ENCODE measurements around the gene COL4A2.

Gene COL4A2

GRCh38 chr13:110279684-110280083, 27.4 kb upstream of the COL4A2 start:
- no peak for TF ChIP-seq GATA3 (IDR thresholded peaks at IDR 0.05; ENCODE audit: low read depth, low read length)
- no peak for TF ChIP-seq GATA2 (IDR thresholded peaks at IDR 0.05; ENCODE audit: low read depth, low read length)

DNA sequence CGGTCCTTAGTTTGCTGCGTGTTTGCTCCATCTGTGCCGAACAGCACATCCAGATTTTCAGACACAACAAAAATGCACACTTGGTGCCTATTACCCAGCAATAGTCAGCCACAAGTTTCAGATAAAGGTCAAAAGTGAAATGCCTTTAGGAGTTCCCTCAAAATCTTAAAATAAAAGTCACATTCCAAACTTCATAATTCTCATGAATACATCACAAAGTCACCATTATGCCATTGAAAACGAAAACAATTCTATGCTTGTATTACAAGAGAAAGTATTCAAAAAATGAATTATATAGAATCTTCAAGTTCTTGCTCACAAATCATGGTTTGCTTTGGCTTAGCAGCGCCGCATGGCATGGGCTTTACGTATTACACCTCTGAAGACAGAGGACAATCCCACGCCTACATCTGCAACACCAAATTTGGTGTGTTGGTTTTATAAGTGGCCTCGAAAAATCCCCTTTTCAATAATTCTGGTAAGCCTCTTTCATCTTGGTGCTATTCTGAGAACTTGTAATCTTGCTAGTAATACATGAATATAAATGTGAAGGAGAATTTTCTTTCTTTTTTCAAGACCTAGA, 26.8 kb upstream of the COL4A2 start:
- TF ChIP-seq GATA3 (IDR thresholded peaks at IDR 0.05; ENCODE audit: low read depth, low read length): no peak
- no peak for TF ChIP-seq GATA2 (IDR thresholded peaks at IDR 0.05; ENCODE audit: low read depth, low read length)

DNA sequence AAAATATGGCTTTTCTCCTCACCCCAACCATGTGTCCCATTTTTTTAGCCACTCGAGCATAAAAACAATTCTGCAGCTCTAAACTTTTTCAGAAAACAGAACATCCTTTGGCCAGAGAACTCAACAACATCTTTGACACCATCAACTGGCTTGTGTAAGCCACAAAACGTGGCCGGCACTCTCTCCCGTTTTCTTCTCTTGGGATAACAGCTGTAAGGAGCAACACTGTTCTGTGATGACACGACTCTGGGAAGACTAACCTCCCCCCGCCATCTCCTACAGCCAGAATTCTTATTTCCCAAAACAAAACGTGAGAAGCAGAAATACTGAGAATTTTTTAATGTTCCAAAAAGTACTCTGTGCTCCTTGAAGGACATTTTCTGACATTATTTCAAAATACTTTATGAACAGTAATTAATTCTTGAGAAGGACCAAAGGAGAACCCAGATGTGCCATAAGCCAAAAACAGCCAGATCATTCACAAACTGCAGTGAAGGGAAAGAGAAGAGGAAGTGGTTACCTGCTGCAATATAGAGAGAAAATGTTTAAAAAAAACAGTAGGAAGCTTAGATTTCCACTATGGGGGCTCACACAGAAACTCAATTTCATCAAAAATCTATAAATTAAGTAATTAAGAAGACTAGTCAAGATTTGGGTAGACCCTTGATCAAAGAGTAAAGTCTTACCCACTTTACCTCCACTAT, 25.9 kb upstream of the COL4A2 start:
- no peak for TF ChIP-seq GATA2 (IDR thresholded peaks at IDR 0.05; ENCODE audit: low read depth, low read length)
- TF ChIP-seq GATA3 (IDR thresholded peaks at IDR 0.05; ENCODE audit: low read depth, low read length): no peak

DNA sequence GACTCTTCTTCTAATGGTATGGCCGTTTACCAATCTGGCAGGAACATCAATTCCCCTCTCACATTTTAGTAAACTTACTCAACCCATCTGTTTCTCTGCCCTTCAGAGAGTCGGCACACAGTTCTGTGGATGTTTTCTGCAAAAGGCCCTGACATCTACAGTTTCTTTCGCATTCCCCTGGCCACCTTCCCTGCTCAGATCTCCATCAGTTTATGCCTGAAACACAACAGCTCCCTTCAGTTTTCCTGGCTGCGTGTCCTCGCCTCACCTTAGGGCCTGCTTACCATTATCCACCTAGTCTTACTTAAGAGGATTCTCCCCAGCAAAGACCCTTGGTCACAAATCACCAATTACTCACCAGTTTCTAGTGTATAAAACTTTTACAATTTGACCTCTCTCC, 25.3 kb upstream of the COL4A2 start:
- no peak for TF ChIP-seq GATA3 (IDR thresholded peaks at IDR 0.05; ENCODE audit: low read depth, low read length)
- no peak for TF ChIP-seq GATA2 (IDR thresholded peaks at IDR 0.05; ENCODE audit: low read depth, low read length)

GRCh38 chr13:110282316-110282841, 24.7 kb upstream of the COL4A2 start:
- TF ChIP-seq GATA3 (IDR thresholded peaks at IDR 0.05; ENCODE audit: low read depth, low read length): no peak

GRCh38 chr13:110283736-110284517, 23.2 kb upstream of the COL4A2 start:
- TF ChIP-seq GATA3 (IDR thresholded peaks at IDR 0.05; ENCODE audit: low read depth, low read length) (no peak), GATA2 (IDR thresholded peaks at IDR 0.05; ENCODE audit: low read depth, low read length) (no peak)

DNA sequence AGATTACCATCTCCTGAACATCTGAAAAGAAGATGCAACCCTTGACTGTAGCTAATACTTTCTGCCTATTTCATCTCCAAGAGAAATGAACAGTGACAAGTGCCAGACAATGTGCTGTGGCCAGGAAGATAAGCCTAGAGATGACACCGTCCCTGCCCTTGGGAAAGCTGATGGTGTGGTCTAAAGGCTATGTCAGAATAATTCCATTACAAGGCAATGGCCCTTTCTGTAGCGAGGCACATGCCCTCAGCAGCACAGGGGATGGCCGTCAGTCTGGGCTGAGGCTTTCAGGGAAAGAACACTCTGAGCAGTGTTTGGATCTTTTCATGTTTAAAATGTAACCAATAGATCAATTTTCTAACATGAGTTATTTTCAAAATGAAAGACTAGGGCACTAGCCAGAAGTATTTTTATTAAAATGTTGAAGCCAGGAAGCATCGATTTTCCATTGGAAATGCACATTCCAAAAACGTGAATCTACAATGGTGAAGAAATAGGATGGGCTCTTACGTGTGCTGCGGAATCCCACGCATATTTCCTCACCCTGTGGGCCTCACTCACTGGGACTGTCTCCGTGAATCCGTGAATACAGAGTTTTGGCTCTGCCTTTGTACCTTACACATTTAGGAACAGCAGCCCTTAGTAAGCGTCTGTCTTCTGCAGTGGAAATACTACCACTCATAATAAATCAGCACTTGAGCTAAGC, 22.2 kb upstream of the COL4A2 start:
- no peak for TF ChIP-seq GATA3 (IDR thresholded peaks at IDR 0.05; ENCODE audit: low read depth, low read length)
- 0 out of 2 replicates have a peak, but pooled peaks have one; percentile 32 for TF ChIP-seq GATA2 (IDR thresholded peaks at IDR 0.05; ENCODE audit: low read depth, low read length)

DNA sequence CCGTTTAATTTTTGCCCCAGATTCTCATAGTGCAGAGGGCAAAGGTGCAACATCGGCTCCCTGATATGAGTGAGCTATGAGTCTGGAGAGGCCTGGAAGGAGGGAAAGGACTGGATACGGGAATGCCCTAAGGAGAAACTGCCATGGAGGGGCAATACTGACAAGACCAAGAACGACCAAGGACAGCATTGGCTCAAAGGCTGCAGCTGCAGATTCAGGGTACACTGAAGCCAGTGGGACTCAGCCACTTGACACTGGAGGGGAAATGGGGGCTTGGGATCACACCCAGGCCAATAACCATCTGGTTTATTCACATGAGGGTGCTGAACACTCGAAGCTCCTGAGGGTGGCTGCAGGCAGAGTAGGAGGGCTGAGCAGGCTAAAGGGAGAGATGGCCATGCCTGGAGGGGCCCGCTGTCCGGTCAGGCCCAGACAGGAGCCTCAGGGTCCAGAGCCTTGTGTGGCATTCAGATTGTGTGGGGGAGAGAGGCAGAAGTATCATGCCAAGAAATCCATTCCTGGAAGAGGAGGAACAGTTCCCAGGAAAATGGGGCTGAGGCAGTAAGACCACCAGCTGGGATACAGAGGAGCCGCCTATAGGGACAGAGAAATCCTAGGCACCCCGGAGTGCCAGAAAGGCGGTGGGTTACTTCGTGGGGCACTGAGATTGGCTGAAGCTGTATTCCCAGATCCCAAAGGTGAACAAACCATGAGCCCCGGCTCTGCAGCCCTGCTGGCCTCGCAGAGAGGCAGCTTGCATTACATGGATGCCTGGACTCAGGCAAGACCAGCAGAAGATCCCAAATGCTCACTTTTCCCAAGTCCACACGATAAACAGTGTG, 20.9 kb upstream of the COL4A2 start:
- TF ChIP-seq GATA2 (IDR thresholded peaks at IDR 0.05; ENCODE audit: low read depth, low read length): no peak
- no peak for TF ChIP-seq GATA3 (IDR thresholded peaks at IDR 0.05; ENCODE audit: low read depth, low read length)

DNA sequence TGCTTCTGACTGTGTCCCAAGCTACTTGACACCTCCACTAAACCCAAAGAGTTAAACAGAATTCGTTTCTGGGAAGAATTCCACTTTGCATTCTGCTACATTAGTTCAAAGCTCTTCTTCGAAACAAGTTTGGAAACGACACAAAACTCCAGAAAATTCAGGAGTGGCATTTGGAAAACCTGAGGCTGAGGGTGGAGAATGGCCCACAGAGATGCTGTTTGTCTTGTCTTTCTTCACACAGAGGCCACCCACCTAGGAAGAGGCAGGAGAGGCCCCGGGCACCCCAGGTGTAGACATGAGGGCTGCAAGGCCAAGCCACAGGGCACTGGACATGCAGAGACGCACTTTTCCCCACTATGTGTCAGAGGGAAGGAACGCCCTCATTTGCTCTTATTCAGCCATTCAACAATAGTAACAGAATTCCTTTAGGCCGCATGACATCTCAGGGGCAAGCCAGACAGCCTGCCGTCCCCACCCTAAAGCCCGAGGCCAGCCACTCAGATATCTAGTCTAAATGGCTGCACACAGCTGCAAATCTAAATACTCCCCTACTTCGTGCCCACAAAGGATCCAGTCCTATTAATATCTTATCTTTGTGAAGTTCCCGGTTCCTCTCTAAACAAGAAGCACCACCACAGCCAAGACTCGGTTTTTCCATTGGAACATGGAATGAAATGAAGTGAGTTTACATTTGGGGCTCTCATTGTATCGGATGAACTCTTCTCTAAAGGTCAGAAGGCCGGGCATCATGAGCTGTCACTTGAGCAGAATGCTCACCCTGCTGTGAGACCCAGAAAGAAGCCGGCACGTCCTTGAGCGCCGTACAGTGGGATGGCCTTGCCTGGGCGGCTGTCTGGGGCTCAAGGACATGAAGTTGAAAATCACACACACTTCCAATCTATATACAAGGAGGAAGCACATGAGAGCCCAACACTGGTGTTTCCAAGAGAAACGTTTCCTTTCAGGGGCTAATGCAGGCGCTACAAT, 20.0 kb upstream of the COL4A2 start:
- TF ChIP-seq GATA3 (IDR thresholded peaks at IDR 0.05; ENCODE audit: low read depth, low read length) (no peak), GATA2 (IDR thresholded peaks at IDR 0.05; ENCODE audit: low read depth, low read length) (no peak)

- TF ChIP-seq GATA2 (IDR thresholded peaks at IDR 0.05; ENCODE audit: low read depth, low read length): no peak
- TF ChIP-seq GATA3 (IDR thresholded peaks at IDR 0.05; ENCODE audit: low read depth, low read length): no peak
Observed at GRCh38 chr13:110289174-110289573, 17.9 kb upstream of the COL4A2 start.

GRCh38 chr13:110289661-110290060, 17.4 kb upstream of the COL4A2 start:
- TF ChIP-seq GATA2 (IDR thresholded peaks at IDR 0.05; ENCODE audit: low read depth, low read length) (no peak), GATA3 (IDR thresholded peaks at IDR 0.05; ENCODE audit: low read depth, low read length) (no peak)

DNA sequence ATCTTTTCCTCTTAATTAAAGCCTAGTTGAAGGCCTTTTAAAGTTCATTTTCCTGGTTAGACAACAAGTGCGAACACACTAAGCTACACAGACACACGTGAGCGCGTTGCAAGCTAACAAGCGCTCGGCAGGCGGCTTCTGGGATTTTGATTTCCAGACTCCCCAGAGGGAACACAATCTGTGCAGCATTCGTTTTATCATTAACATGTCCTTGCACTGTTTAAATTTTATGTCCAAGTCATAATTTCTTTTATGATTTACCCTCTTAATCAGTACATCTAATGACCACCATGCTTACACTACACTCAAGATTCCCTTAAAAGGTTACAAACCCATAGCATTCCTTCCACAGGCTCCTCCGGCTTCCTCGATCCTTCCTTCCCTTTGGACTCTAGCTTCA, 16.9 kb upstream of the COL4A2 start:
- TF ChIP-seq GATA3 (IDR thresholded peaks at IDR 0.05; ENCODE audit: low read depth, low read length): no peak
- no peak for TF ChIP-seq GATA2 (IDR thresholded peaks at IDR 0.05; ENCODE audit: low read depth, low read length)

Data from SH-SY5Y (cell line).